GM19452 (cell line): ENCODE measurements around the gene AXIN1.
A peak's percentile ranks its signal among the peaks of the same experiment; 100 is the strongest.
"Not testable (repeated sequence)": the region's sequence is repeated elsewhere in the genome, so short reads cannot be mapped to it uniquely, and the experiment has no call there.

Experiments
- ATAC-seq: cut with Tn5 transposase; IDR thresholded peaks from one replicate; pipeline ENCODE4 v1.9.1; 2021; ENCODE audit not compliant: unreplicated experiment

Gene AXIN1

DNA sequence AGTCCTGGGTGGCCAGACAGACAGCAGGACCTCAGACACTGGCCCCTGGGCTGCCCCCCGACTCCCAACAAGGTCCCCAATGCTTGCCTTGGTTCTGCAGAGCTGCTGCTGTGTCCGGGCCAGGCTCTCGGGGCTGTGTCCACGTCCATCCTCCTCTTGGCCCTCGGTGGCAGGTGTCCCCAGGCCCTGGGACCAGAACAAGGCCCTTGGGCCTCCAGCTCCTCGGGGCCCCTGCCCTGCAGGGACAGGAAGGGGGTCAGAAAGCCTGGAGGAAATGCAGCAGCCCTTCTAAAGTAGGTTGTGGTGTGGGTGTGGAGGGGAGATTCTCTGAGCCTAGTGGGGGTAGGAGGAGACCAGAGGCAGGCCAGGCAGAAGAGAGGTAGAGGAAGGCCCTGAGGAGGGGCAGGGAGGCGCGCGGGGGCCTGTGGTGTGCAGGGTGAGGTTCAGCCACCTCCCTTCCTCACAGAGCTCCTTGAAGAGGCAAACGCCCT is 2.5 kb upstream of the AXIN1 start:
- no peak for ATAC-seq

DNA sequence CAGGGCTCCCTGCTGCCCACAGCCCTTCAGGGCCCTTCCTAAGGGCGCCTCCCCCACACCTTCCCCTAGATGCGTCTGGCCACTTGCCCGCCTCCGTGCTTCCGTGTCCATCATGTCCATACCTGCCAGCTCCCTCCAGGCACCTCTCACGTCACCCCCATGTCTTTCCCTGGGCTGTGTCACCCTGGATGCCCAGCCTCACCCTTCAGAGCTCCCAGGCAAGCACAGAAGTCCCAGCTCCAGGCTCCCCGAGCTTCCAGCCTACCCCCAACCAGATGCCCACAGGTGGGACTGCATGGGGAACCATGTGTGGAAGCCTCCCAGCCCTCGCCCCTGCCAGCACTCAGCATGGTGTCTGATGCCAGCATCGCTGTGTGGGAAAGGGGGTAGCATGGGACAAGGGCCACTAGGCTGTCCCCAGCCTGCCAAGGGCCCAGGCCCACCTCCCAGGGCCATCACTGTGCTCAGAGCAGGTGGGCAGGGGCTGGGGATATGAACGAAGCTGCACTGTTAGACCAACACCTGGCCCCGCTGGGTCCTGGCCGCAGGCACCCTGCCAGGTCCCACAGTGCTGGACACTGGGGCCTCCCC is 1.9 kb upstream of the AXIN1 start:
- ATAC-seq = no peak

DNA sequence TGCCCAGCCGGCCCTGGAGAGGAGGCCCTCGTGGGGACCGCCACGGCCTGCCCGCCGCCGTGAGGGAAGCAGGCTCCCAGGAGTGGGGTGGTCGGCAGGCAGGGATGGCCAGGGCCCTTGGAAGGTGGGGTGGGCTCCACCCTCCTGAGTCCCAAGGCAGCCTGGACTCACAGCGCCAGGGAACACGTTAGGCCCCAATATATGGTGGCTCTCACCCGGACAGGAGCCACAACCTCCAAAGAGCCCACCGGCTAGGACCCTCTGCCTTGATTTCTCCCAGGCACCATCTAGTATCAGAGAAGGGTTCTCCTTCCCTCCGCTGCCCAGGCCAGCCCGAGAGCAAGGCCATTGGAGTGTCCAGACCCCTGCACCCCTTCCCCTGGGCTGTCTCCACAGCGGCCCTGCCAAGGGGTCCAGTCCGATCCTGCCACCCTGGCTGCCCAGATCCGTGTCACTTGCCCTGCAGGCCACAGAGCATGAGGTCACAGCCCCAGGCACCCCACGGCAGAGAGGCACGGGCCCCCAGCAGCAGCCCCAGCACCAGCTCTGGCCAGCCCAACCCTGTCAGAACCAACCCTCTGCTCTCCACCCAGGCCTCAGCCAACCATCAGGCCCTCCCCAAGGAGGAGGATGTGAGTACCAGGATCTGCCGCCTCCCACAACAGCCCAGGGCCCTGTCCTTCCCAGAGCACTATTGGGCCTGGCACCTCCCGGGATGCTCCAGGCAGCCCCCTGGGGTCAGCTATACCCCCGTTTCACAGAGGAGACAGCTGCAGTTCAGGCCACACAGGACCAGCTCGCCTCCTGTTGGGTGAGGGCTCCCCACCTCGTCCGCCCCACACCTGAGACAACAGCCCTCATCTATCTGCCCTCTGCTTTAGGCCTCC is 1.1 kb upstream of the AXIN1 start:
- no peak for ATAC-seq

DNA sequence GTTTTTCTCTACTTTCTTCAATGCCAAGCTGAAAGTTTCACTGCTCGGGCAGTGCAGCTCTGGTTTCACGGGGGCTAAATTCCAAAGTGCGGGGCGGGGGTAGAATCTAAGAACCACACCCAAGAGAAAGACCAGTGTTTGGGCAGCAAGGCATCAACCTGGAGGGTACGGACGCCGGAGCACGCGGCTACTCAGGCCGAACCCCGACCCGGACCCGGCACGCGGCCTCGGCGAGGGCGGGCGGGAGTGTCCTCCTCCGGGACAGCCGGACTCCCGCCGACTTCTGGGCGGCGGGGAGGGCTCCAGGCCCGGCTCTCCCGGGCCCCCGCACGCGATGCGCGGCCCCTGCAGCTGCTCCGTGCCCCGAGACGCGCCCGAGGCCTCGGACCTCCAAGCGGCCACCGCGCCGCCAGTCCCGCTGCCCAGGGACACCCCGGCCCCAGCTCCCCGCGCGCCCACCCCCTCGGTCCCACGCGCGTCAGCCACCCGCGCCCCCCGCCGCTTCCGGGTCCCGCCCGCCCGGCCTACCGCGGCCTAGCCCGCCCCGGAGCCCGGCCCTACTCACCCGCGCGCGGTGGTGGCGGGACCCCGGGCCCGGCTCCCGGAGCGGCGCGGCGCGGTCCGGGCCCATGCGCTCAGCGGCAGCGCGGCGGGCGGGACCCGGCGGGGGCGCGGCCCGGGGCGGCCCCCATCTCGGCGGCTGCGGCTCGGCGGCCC is 561 bp downstream of the AXIN1 start:
- peak; percentile 20 for ATAC-seq

DNA sequence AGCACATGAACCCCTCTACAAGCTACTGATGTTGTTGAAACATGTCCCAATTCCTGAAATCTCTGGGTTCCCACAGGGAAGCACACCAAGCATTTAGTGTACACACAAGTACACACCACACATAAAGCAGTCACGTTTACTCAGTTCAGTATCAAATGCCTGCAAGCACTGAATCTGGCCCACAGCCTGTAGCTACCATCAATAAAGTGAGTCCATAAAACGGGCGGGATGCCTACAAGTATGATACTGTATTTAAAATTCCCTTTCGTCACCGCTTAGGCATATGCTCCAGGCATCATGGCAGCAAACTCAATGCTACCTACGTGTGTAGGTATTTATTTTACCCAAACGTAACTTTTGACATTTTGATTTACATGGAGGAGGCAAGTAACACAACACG is 2.3 kb downstream of the AXIN1 start:
- no peak for ATAC-seq

DNA sequence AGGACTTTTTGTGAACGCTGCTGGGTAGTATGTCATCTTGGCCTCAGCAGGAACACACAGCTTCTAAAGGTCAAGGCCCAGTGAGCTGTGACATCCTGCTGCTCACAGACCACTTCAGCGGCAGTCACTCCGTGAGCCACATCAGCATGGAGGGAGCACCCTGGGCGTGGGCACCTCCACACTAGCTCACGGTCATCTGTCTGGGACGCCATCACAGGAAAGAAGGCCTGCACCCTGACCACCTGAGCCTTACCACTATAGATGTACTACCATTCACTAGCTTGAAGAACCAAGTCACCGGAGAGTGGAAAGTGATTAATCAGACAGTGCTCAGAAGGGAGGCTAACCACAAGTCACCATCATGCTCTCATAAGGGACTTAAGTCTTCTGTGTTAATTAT is 3.3 kb downstream of the AXIN1 start:
- ATAC-seq = peak; percentile 33

DNA sequence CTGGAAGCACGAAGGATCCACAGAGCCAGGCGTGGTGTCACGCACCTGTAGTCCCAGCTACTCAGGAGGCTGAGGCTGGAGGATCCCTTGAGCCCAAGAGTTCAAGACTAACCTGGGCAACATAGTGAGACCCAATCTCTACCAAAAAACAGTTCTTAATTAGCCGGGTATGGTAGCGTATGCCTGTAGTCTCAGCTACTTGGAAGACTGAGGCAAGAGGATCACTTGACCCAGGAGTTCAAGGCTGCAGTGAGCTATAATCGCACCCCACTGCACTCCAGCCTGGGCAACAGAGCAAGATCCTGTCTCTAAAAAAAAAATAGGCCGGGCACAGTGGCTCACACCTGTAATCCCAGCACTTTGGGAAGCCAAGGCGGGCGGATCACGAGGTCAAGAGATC is 4.0 kb downstream of the AXIN1 start:
- ATAC-seq = not testable (repeated sequence)

DNA sequence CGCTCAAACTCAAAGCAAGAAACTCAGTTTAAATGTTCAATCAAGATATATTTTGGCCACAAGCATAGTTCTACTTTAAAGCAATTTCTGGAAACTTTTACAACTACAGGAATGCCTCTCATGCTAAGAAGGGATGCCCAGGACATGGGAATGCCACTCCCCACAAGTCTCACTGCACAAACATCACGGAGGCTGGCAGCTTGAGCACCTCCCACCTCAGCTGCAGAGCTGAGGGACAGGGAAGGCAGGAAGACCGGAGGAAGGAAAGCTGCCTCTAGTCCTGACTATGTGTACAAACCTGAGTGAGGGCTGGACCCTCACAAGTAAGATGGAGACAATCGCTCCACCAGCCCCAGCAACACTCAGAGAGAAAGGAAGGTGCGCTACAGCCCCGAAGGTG is 5.3 kb downstream of the AXIN1 start:
- ATAC-seq = no peak

DNA sequence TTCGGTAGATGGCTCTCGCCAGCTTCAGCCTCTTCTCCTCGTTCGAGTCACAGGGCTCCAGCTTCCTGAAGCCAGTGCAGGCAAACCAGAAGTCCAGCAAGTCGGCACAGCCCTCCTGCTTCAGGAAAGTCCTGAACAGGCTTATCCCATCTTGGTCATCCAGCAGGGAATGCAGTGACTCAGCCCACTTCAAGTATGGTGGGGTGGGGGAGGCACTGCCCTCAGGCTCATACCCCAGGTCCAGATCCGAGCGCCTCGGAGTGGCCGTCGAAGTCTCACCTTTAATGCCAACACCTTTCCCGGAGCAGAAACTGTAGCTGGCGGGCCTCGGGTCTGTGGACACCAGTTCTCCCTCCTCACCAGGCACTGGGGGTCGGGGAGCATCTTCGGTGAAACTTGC is 5.9 kb downstream of the AXIN1 start:
- ATAC-seq = no peak

DNA sequence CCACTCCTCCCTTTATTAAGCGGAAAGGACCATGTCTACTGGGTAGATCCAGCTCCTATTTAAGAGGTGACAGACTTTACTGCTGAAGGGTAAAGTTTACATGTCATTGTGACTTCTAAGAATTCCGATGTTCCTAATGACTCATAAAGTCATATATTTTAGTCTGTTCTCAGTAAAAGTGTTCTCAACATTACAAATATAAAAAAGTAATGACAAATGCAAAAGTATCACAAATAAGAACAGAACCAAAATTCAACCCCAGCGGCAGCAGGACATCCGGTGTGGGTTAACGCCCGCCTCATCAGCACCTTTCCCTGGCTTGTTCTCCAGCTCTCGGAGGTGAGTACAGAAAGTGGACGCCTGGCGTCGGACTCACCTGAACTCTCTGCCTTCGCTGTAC is 6.8 kb downstream of the AXIN1 start:
- no peak for ATAC-seq

DNA sequence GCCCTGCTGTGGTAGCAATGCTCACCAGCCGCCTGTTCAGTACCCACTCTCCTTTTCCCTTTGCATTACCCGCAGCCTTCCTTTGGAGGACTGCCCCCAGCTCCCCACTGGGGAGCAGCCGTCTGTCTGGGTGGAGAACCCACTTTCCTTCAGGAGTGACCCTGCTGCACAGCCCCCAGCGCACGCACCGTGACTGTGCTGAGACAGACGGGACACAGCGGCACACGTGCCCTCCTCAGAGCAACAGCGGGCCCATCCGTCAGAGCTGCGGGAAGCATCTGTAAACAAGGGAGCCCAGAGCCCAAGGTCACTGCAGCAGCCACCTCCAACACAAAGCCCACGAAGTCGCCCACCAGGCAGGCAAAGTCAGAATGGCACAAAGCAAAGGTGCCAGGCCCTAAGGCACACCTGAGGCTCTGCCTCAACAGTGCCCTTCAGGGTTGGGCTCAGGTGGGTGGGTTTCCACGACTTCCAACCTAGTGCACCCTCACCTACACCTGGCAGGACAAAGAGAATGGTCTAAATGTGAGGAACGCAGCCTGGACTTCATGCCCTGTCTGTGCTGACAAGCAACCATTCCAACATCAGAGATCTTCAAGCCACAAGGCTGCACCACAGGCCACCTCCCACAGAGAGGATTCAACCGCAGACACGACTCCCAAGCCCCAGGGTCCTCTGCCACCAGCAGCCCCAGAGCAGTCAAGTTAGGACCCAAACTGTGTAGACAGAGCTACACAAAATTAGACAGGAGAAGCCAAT is 9.9 kb downstream of the AXIN1 start:
- no peak for ATAC-seq

DNA sequence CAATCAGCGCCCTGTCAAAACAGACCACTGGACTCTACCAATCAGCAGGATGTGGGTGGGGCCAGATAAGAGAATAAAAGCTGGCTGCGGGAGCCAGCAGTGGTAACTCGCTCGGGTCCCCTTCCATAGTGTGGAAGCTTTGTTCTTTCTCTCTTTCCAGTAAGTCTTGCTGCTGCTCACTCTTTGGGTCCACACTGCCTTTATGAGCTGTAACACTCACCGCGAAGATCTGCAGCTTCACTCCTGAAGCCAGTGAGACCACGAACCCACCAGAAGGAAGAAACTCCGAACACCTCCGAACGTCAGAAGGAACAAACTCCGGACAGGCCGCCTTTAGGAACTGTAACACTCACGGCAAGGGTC is 10.6 kb downstream of the AXIN1 start:
- not testable (repeated sequence) for ATAC-seq

DNA sequence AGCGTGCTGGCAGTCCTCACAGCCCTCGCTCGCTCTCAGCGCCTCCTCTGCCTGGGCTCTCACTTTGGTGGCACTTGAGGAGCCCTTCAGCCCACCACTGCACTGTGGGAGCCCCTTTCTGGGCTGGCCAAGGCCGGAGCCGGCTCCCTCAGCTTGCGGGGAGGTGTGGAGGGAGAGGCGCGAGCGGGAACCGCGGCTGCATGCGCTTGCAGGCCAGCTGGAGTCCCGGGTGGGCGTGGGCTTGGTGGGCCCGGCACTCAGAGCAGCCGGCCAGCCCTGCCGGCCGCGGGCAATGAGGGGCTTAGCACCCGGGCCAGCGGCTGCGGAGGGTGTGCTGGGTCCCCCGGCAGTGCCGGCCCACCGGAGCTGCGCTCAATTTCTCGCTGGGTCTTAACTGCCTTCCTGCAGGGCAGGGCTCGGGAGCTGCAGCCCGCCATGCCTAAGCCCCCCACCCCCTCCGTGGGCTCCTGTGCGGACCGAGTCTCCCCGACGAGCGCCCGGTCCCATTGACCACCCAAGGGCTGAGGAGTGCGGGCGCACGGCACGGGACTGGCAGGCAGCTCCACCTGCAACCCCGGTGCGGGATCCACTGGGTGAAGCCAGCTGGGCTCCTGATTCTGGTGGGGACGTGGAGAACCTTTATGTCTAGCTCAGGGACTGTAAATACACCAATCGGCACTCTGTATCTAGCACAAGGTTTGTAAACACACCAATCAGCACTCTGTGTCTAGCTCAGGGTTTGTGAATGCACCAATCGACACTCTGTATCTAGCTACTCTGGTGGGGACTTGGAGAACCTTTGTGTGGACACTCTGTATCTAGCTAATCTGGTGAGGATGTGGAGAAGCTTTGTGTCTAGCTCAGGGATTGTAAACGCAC is 11.2 kb downstream of the AXIN1 start:
- not testable (repeated sequence) for ATAC-seq

DNA sequence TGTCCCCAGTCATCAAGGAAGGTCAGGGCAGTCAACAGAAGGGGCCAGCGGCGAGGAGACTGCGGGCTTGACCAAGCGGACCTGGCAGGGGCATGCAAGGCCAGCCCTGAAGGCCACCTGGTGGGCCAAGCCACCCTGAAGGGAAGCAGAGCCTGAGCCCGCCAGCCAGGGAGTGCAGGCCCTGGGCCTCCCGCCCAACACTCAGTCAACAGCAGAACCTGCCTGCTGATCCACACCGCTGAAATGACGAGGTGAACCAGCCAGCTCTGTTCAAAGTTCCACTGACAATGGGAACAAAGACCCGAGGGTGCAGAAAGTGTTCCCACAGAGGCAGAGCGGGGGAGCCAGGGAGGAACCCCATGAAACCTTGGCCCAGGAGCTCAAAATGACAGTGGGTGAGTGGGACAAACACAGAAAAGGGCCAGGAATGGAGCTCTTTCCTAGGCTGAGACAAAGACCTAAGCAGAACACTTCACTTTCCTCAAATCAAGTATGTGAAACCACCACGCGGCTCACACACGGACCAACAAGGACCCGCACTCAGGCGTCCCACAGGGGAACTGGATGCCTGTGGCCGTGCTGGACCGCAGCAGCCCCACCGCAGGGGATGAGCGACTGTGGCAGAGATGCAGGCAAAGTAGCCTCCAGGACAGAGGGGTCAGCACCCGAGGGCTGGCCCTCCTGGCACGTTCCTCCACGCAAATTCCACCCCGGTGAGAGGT is 12.0 kb downstream of the AXIN1 start:
- no peak for ATAC-seq

DNA sequence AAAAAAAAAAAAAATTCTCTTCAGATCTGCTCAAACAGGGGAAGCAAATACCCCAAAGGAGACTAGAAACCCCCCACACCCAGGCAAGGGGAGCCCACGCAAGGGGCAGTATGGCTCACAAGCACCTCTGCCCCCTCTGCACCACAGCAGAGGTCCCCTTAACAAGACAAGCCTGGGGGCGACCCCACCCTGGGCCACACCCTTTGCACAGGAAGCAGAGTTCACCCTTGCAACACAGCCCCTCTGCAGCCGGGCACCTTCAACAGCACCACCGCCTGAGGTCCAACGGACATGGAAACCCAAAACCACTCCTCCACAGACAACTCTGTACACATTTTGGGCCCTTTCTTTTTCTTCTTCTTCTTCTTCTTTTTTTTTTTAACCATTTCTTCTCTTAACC is 12.8 kb downstream of the AXIN1 start:
- no peak for ATAC-seq

DNA sequence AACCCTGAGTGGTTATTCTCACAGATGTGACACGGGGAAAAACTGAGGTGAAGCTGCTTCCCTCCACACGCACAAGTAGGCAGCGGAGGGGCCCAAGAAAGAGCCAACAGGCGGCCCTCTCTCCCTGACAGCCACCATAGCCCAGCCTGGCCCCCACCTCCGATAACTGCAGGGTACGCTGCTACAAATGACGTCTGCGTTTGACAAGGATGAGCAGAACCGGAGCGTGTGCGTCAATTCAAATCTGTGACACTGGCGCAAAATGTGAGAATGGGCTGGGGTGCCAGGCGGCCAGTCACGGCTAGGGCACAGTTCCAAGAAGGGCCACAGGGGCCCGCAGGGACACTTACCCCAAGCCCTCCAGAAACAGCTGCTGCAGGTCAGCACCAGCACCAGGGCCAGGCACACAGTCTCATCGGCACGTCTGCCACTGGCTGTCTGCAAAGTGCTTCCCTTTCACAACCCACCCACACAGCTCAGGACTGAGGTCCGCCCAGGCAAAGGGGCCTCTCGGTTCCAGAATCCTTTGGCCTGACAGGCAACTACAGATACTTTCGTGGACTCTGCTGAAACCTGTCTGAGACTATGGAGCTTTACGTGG is 14.4 kb downstream of the AXIN1 start:
- ATAC-seq = no peak

DNA sequence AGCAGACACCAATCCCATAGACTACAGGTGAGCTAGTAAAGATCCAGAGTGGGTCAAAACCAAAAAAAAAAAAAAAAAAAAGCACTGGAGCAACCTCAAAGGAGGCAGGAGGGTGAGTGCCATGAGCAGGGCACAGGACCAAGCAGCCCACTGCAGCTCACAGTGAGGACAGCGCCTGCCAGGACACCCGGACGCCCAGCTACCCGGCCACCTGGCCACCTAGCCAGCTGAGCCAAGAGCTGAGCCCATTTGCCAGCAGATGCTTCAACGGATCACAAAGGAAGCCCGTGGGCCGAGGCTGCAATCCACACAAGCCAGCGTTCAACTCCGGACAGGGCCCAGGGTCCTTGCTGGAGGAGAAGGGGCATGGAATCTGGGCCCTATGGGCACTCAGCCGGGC is 15.1 kb downstream of the AXIN1 start:
- no peak for ATAC-seq

DNA sequence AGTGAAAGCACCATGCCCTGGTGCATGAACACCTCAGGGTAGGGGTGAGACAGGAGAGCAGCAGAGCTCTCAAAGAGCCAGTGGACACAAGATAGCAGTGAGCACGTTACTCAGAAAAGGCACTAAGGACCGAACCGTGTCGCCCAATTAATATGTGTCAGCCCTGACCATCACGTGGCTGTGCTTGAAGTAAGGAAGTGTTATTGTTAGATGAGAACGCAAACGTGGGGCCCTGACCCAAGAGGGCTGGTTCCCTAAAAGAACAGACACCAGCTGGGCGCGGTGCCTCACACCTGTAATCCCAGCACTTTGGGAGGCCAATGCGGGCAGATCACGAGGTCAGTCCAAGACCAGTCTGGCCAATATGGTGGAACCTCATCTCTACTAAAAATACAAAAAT is 16.3 kb downstream of the AXIN1 start:
- no peak for ATAC-seq
